GM21528 (cell line): ENCODE results near the gene TENM4.

Source experiments
- ATAC-seq: cut with Tn5 transposase; IDR thresholded peaks from one replicate; pipeline ENCODE4 v1.9.1; 2021; ENCODE audit warnings: mild to moderate bottlenecking, moderate library complexity; ENCODE audit not compliant: unreplicated experiment, low FRiP score

Gene TENM4

GRCh38 chr11:78961937-78962701 is 478.7 kb downstream of the TENM4 start:
- ATAC-seq, result no peak

GRCh38 chr11:78961247-78961646 is 479.6 kb downstream of the TENM4 start:
- no peak for ATAC-seq

- ATAC-seq, result no peak
These were observed 482.4 kb downstream of the TENM4 start for GRCh38 chr11:78958444-78958843.

- no peak for ATAC-seq
These were observed 483.2 kb downstream of the TENM4 start for GRCh38 chr11:78957476-78958245.

GRCh38 chr11:78954696-78955095 is 486.1 kb downstream of the TENM4 start:
- no peak for ATAC-seq

- ATAC-seq, result no peak
These were observed 486.6 kb downstream of the TENM4 start for GRCh38 chr11:78954261-78954660.

- ATAC-seq, result no peak
These were observed 487.9 kb downstream of the TENM4 start for GRCh38 chr11:78952890-78953289.

GRCh38 chr11:78952175-78952574 is 488.7 kb downstream of the TENM4 start:
- no peak for ATAC-seq

- ATAC-seq, result no peak
These were observed 490.7 kb downstream of the TENM4 start for GRCh38 chr11:78949976-78950690.

GRCh38 chr11:78946945-78947902 is 493.6 kb downstream of the TENM4 start:
- ATAC-seq, result no peak

GRCh38 chr11:78943841-78944240 is 497.0 kb downstream of the TENM4 start:
- no peak for ATAC-seq

GRCh38 chr11:78943154-78943553 is 497.7 kb downstream of the TENM4 start:
- ATAC-seq, result no peak

GRCh38 chr11:78941226-78941851 is 499.5 kb downstream of the TENM4 start:
- ATAC-seq, result no peak

- no peak for ATAC-seq
These were observed 500.2 kb downstream of the TENM4 start for GRCh38 chr11:78940500-78941225.

- ATAC-seq, result no peak
These were observed 501.9 kb downstream of the TENM4 start for GRCh38 chr11:78938971-78939370.

GRCh38 chr11:78938036-78938435 is 502.8 kb downstream of the TENM4 start:
- no peak for ATAC-seq

- no peak for ATAC-seq
These were observed 505.3 kb downstream of the TENM4 start for GRCh38 chr11:78935398-78936068.

- ATAC-seq, result no peak
These were observed 507.5 kb downstream of the TENM4 start for GRCh38 chr11:78933350-78933749.
